Fibroblast of peridontal ligament (primary cell): ENCODE results near the gene NOL3.
A peak's percentile ranks its signal among the peaks of the same experiment; 100 is the strongest.

Experiments used
- DNase-seq: peaks from one replicate; pipeline ENCODE4 v3.0.0-alpha.2; 2010; ENCODE audit errors: extremely low read depth

NOL3 gene

GRCh38 chr16:67155295-67156142, 14.8 kb upstream of the NOL3 start:
- DNase-seq: peak; percentile 64

GRCh38 chr16:67156143-67156844, 14.0 kb upstream of the NOL3 start:
- DNase-seq: no peak

DNA sequence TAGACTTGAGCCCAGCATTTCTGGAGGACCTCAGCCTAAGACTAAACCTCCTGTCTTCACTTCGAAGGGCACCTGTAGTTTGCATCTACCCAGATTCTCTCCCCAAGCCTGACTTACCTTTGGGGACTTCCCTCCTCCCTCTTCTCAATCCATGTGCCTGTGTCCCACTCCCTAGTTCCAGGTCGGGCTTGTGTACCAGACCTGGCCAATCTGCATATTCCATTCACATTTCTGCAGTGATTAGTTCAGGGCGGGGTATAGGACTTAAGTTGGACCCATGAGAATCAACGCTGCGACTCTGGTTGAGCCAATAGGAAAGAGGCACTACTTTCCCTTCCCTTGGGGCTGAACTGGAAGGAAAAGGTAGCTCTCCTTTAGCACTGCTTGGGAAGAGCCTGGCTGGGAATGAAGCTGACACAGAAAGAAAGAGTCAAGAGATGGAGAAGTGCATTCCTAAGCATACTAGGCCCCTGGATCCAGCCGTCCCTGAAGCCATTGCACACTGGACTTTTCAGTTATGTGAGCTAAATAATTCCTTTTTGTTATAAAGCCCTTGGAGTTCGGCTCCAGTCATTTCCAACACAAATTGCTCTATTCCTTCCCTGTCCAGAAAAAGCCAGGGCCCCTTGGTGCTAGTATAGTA, 13.1 kb upstream of the NOL3 start:
- DNase-seq: no peak

GRCh38 chr16:67157892-67158635, 12.3 kb upstream of the NOL3 start:
- no peak for DNase-seq

GRCh38 chr16:67158637-67159600, 11.4 kb upstream of the NOL3 start:
- no peak for DNase-seq

- no peak for DNase-seq
These were observed 8.7 kb upstream of the NOL3 start for GRCh38 chr16:67161595-67162058.

DNA sequence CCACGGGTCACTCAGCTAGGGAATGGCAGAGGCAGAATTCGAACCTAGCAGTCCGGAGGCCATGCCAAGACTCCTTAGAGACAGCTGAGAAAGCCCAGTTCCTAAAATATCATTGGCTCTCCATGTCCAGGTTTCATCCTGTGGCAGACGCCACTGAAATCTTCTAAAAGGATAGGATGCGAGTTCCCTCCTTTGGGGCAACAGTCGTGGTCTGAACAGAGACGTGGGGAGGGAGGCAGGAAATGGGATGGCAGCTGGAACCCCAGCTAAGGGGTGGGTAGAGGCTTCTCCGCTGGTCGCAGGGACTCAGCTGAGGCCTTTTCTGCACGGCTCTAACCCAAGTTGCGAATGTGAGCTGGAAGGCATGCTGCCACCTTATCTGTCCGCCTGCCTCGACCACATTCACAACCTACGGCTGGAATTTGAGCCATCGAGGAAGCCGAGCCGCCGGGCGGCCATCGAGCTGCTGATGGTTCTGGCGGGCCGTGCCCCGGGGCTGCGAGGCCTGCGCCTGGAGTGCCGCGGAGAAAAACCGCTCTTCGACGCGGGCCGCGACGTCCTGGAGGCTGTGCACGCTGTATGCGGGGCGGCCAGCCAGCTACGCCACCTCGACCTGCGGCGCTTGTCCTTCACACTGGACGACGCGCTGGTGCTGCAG, 7.7 kb upstream of the NOL3 start:
- peak; percentile 29 for DNase-seq

DNA sequence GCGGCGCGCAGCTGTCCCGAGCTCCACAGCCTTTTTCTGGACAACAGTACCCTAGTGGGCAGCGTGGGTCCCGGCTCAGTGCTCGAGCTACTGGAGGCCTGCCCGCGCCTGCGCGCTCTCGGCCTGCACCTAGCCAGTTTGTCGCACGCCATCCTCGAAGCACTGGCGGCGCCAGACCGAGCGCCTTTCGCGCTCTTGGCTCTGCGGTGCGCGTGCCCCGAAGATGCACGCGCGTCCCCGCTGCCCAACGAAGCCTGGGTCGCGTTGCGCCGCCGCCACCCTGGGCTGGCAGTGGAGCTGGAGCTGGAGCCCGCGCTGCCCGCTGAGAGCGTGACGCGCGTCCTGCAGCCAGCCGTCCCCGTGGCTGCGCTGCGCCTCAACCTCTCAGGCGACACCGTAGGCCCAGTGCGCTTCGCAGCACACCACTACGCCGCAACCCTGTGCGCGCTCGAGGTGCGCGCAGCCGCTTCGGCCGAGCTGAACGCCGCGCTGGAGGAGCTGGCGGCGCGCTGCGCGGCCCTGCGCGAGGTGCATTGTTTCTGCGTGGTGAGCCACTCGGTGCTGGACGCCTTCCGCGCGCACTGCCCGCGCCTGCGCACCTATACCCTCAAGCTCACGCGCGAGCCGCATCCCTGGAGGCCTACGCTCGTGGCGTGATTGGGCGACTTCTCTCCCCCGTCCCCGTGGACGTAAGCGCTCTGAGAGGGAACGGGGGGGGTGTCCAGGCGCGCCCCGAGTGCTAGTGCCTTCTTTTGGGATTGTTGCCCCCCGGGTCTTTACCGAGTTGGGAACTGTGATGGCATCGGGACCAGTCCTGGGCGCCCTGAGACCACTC, 7.0 kb upstream of the NOL3 start:
- peak; percentile 60 for DNase-seq

- DNase-seq: peak; percentile 33
These were observed 6.3 kb upstream of the NOL3 start for GRCh38 chr16:67163999-67164558.

- DNase-seq: peak; percentile 35
These were observed 5.7 kb upstream of the NOL3 start, which contains the start of gene HSF4 for GRCh38 chr16:67164599-67165061. TSS of gene HSF4 (plus strand) at chr16:67164745. CDS start at chr16:67164812, 67 bp downstream.

DNA sequence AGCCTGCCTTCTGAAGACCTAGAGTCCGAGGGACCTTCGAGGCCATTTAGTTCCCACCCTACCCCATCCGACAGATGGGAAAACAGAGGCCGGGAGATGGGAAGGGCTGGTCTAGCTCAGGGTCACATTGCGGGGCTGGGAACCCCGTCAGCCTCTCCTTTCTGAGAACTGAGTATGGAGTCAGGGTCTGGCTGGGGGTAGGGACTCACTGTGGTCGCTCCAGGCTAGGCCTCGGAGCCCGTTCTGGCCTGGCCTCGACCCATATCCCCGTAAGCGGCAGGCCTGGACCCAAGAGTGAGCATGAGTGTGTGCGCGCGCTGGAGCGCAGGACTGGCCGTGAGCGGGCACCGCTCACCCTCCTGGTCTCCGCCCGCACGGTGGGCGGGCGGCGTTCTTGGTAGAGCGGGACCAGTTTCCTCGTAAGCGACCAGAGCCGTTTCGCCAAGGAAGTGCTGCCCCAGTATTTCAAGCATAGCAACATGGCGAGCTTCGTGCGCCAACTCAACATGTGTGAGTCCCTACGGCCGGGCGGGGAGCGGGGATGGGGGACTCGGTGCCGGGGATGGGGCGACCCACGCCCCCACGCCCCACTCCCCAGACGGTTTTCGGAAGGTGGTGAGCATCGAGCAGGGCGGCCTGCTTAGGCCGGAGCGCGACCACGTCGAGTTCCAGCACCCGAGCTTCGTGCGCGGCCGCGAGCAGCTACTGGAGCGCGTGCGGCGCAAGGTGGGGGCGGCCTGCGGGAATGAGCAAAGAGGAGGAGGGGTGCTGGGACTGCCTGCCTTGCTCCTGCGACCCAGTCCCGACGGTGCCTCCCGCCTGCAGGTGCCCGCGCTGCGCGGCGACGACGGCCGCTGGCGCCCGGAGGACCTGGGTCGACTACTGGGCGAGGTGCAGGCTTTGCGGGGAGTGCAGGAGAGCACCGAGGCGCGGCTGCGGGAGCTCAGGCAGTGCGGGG, 4.9 kb upstream of the NOL3 start:
- DNase-seq: no peak

- DNase-seq: no peak
These were observed 4.2 kb upstream of the NOL3 start for GRCh38 chr16:67166110-67166547.

- no peak for DNase-seq
These were observed 3.7 kb upstream of the NOL3 start for GRCh38 chr16:67166598-67167168.

- no peak for DNase-seq
These were observed 2.8 kb upstream of the NOL3 start for GRCh38 chr16:67167588-67167987.

- no peak for DNase-seq
These were observed 1.3 kb upstream of the NOL3 start for GRCh38 chr16:67169011-67169451.

GRCh38 chr16:67169642-67170167, 633 bp upstream of the NOL3 start:
- no peak for DNase-seq
